Spleen (tissue), 3 donors: ENCODE data around the gene UBASH3A.
A peak's percentile ranks its signal among the peaks of the same experiment; 100 is the strongest.

Experiments used
- POLR2A ChIP-seq, 3 donors: fragments of 450-650 bp; IDR thresholded peaks; one replicate each; pipeline ENCODE4 v1.5.1; 2017; ENCODE audit warnings: antibody characterized with exemption in 3 of 3, mild to moderate bottlenecking in 1 of 3
- POLR2AphosphoS5 ChIP-seq, 3 donors: sonication (generic); formaldehyde crosslinking; IDR thresholded peaks; one replicate each; pipeline ENCODE4 v1.5.1; 2017; ENCODE audit warnings: antibody characterized with exemption in 3 of 3

GRCh38 chr21:42453224-42453985, 49.7 kb downstream of the UBASH3A start:
- TF ChIP-seq POLR2AphosphoS5 (IDR thresholded peaks at IDR 0.05), result peak in 2 of 3 donors; percentile 28 to 41
- TF ChIP-seq POLR2A (IDR thresholded peaks at IDR 0.05), result no peak
